Large intestine (tissue), 3 donors: ENCODE results near the gene MAPK1IP1L. TPM values are rescaled to one million over a fixed set of nuclear protein-coding genes. Genes with fewer than 3 reads are reported as not detected.
A peak's percentile ranks its signal among the peaks of the same experiment; 100 is the strongest.

ENCODE experiments used
- DNase-seq, 2 donors: peaks; one replicate each; pipeline versions ENCODE4 v3.0.0 to v3.0.0-alpha.2; 2013
- H3K27ac ChIP-seq: one replicate; pipeline ENCODE4 v1.5.1; 2013; ENCODE audit warnings: low read length
- H3K27me3 ChIP-seq: 2 replicates; pipeline ENCODE4 v1.6.1; 2013; ENCODE audit warnings: low read length; ENCODE audit not compliant: control insufficient read depth, insufficient read depth
- H3K36me3 ChIP-seq: 2 replicates; pipeline ENCODE4 v1.6.1; 2013; ENCODE audit warnings: low read length; ENCODE audit not compliant: control insufficient read depth, insufficient read depth
- H3K4me1 ChIP-seq: one replicate; pipeline ENCODE4 v1.6.1; 2013; ENCODE audit warnings: low read length; ENCODE audit not compliant: control insufficient read depth, insufficient read depth
- H3K4me3 ChIP-seq: one replicate; pipeline ENCODE4 v1.5.1; 2013; ENCODE audit warnings: low read length
- H3K9me3 ChIP-seq: one replicate; pipeline ENCODE4 v1.6.1; 2013; ENCODE audit warnings: mild to moderate bottlenecking, low read depth, low read length, moderate library complexity; ENCODE audit not compliant: control insufficient read depth
- WGBS: methylation state at CpG from one replicate; pipeline ENCODE4 v1.1.5; 2013; ENCODE audit warnings: low lambda C conversion rate; ENCODE audit not compliant: insufficient coverage; 5-methylcytosine and 5-hydroxymethylcytosine counted together
- polyA plus RNA-seq: library from polyadenylated mRNA; unstranded; fragments of 120-200 nt; gene quantifications from one replicate; pipeline ENCODE4 v1.2.1, GENCODE V29; 2013

Gene MAPK1IP1L
- polyA plus RNA-seq, 1 donor = 83.8 TPM

DNA sequence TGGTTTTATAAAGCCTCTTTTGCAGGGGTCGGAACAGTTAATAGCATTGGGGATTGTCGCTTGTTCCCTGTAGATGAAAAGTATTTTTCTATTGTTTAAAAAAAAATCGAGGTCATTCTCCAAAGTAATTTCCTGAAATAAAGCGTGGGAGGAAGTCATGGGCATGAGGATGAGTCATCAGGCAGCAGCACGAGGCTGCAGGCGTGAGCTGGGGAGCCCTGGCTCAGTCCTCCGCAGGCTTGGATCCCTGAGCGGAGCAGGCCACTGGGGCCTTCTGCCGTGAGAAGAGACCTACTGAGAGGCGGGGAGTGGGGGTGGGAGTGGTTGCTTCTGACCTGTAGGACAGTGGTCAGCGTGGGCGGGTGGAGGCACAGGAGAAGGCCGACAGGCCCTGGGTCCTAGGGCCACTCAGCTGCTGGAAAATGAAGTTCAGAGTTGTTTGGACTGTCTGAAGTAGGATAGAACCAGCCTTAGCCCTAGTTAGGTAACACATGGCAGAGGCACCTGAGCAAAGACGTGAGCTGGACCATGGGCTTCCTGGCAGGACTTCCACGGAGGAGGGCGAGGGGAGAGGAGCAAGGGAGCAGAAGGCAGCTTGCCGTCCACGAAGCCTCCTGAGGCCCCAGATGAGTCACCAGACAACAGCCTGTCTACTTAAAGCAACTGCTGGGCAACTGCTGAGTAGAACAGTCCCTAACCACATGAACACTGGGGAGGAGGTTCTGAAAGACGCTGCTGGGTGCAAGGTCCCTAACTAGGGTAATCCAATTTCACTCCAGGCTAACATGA, 56.5 kb downstream of the MAPK1IP1L start:
- H3K27me3 ChIP-seq = no peaks in the 10 kb centered on the region
- DNase-seq = peak; percentile 87 to 90
- no CpG with 5 or more reads among the region's 19 CpGs for WGBS

DNA sequence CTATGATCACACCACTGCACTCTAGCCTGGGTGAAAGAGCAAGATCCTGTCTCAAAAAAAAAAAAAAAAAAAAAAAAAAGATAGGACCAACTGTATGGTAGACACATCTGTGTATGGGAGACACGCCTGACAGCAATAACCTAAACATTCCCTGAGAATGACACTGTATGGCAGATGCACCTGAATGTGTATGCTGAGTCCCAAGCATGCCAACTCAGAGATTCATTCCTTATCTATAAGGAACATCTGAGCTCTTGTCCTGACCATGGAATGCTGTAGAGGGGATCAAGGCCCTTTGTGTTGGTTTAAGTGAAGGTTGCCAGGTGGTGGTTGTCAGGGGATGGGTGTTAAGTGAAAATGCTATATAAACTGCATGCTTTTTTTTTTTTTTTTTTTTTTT, 58.4 kb downstream of the MAPK1IP1L start:
- Histone ChIP-seq H3K27ac (no peak overlapping the region), H3K4me3 (no peak overlapping the region), H3K9me3 (peaks cover 6% of the 10 kb centered on the region), H3K36me3 (no peaks in the 10 kb centered on the region), H3K4me1 (peaks cover 53% of the 10 kb centered on the region), H3K27me3 (no peaks in the 10 kb centered on the region)
- DNase-seq = no peak
- WGBS = no CpG with 5 or more reads among the region's 1 CpG

More for the DNA sequence above, 56.5 kb downstream of the MAPK1IP1L start:
- no peaks in the 10 kb centered on the region for H3K36me3 ChIP-seq
- H3K4me3 ChIP-seq = no peak overlapping the region
- peak overlapping the region; percentile 90 for H3K27ac ChIP-seq
- H3K9me3 ChIP-seq = peaks cover 11% of the 10 kb centered on the region
- H3K4me1 ChIP-seq = peaks cover 54% of the 10 kb centered on the region

DNA sequence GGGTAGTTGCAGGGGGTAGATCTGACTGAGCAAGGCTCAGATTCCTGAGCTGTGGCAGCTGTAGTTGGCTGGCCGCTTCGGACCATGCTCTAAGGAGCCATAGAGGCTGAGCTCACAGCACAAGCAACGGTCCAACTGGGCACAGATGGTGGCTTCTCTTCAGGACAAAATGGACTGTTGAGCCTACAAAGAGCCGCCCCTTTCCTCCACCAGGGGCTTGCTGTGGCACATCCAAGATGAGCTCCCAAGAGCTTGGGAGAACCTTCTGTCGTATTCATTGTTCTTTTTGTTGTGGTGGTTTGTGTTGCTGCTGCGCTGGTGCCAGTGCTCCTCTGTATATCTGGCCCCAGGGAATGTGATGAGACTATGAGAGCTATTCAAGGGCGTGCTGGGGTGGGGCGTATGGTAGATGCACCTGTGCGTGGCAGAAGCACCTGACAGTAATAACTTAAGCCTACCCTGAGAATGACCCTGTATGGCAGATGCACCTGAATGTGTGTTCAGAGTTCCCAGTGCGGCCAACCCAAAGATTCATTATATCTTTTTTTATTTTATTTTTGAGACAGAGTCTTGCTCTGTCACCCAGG, 59.8 kb downstream of the MAPK1IP1L start:
- H3K4me3 ChIP-seq = no peak overlapping the region
- WGBS = no CpG with 5 or more reads among the region's 10 CpGs
- H3K4me1 ChIP-seq = peaks cover 60% of the 10 kb centered on the region
- no peaks in the 10 kb centered on the region for H3K27me3 ChIP-seq
- H3K9me3 ChIP-seq = peaks cover 6% of the 10 kb centered on the region
- peak in 1 of 2 donors; percentile 74 for DNase-seq
- no peaks in the 10 kb centered on the region for H3K36me3 ChIP-seq
- peak overlapping the region; percentile 72 for H3K27ac ChIP-seq

DNA sequence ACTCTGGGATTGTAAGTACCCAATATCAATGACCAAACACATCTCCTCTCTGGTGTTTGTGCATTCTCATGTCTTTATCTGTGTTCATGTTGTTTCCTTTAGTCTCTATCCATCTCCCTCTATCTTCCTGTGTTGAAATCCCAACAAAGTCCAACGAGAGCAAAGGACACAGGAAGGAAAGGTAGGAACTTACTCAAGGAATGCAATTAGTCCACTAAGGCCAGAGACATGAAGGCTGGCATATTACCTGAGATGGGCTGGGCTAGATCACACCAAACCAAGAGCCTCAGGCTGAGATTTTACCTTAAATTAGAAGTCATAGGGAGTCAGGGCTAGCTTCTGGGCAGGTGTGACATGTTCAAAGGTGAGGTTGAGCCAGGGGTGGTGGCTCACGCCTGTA, 63.3 kb downstream of the MAPK1IP1L start:
- Histone ChIP-seq H3K4me1 (peaks cover 75% of the 10 kb centered on the region), H3K36me3 (no peaks in the 10 kb centered on the region), H3K4me3 (no peak overlapping the region), H3K27me3 (no peaks in the 10 kb centered on the region), H3K9me3 (peaks cover 6% of the 10 kb centered on the region), H3K27ac (peak overlapping the region; percentile 91)
- 0% methylated on average over 1 of the region's 2 CpGs for WGBS
- DNase-seq = peak; percentile 86 to 94

DNA sequence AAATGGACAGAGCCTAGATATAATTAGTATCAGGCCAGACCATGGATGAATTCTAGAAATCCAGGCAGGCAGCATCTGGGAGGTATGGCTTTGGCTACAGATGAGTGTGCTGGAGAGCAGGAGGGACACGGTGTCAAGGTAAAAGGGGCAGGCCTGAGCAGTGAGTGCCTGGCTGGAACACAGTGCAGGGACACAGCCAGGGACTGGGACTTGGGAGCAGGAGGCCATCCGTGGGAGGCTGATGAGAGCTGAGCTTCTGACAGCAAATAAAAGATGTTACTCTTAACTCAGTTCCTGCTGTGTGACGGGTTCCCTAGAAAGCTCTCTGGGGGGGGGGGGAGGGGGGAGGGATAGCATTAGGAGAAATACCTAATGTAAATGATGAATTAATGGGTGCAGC, 64.0 kb downstream of the MAPK1IP1L start:
- no peaks in the 10 kb centered on the region for H3K36me3 ChIP-seq
- peaks cover 83% of the 10 kb centered on the region for H3K4me1 ChIP-seq
- DNase-seq = peak in 1 of 2 donors; percentile 46
- peak overlapping the region; percentile 91 for H3K27ac ChIP-seq
- WGBS = no CpG with 5 or more reads among the region's 3 CpGs
- no peak overlapping the region for H3K4me3 ChIP-seq
- no peaks in the 10 kb centered on the region for H3K27me3 ChIP-seq
- peaks cover 6% of the 10 kb centered on the region for H3K9me3 ChIP-seq

DNA sequence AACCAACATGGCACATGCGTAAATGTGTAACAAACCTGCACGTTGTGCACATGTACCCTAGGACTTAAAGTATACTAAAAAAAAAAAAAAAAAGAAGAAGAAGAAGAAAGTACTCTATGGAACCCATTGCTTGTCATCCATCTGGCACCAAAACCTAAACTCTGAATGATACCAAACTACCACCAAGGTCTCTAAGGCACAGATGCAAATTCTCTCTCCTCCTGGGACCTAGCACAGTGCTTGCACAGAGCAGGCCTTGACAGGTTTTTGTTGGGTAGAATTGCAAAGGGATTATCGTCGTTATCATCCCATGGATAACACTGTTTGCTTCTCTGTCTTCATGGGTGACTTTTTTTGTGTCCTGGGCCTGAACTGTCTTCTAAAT, 64.4 kb downstream of the MAPK1IP1L start:
- no CpG with 5 or more reads among the region's 4 CpGs for WGBS
- Histone ChIP-seq H3K4me3 (no peak overlapping the region), H3K4me1 (peaks cover 85% of the 10 kb centered on the region), H3K27ac (peak overlapping the region; percentile 91), H3K27me3 (no peaks in the 10 kb centered on the region), H3K36me3 (no peaks in the 10 kb centered on the region), H3K9me3 (peaks cover 4% of the 10 kb centered on the region)
- no peak for DNase-seq

DNA sequence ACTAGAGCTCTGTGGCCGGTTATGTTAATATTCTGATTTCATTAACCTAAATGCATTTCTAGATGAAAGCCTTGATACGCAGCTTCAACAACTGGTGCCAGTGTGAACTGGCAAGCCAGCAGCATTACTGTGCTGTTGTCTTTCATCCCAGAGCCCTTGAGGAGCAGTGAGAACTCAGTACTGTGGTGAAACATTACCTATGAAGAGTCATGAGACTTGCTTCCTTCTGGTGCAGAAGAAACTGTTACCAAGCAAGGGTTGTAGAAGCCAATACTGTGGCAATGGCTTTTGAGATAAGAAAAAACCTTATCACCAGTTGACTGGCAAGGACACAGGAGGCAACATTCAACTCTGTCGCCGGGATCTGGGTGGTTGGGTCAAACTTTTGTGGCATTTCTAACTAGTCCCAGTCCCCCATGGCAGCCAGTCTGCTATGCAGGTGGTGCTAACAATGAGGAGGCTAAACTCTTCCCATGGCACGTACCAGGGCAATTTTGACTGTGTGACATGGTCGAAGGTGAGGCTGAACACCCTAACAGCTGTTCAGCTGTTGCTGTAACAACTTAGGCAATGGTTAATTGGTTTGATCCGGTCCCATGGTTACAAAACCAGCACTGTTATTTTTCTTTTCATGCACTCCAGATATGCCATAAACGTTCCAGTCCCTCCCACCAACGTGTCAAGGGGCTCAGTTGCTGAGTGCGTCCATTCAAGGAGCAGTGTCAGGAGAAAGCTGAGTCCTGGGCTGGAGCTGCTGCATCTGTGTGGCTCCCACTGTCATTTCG, 65.0 kb downstream of the MAPK1IP1L start:
- WGBS = no CpG with 5 or more reads among the region's 11 CpGs
- peak; percentile 85 to 93 for DNase-seq
- no peaks in the 10 kb centered on the region for H3K9me3 ChIP-seq
- H3K36me3 ChIP-seq = no peaks in the 10 kb centered on the region
- H3K4me1 ChIP-seq = peaks cover 85% of the 10 kb centered on the region
- no peak overlapping the region for H3K4me3 ChIP-seq
- H3K27ac ChIP-seq = peak overlapping the region; percentile 91
- H3K27me3 ChIP-seq = no peaks in the 10 kb centered on the region

DNA sequence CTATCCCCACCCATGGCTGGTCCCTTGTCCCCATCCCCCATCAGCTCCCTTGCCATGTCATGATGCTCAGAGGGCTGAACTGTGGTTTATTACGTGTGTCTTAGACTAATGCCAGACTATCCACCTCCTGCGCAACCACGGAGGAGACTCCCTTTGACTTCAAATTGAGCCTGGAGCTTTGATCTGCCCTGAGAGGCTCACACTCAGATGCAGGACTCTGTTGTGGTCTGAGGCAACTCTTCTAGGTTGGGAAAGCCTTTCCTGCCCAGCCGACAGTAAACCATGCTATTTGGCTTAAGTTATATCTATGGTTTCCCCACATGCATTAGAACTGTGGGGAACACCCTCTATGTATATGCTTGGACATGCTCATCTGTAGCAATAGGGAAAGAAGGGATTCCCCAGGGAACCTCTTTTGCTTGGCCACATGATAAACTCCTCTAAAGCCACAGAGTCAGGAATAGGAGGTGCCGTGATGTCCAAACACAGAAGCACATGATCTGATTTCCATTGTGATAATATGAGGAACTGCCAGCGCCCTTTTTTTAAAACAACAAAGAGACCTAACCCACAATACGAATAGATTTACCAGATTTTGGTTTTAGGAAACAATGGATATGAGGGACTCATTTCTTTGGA, 66.5 kb downstream of the MAPK1IP1L start:
- H3K27ac ChIP-seq = peak overlapping the region; percentile 91
- H3K9me3 ChIP-seq = no peaks in the 10 kb centered on the region
- no peak overlapping the region for H3K4me3 ChIP-seq
- DNase-seq = peak in 1 of 2 donors; percentile 57
- H3K4me1 ChIP-seq = peaks cover 90% of the 10 kb centered on the region
- no peaks in the 10 kb centered on the region for H3K36me3 ChIP-seq
- WGBS = 100% methylated on average over 2 of the region's 7 CpGs
- no peaks in the 10 kb centered on the region for H3K27me3 ChIP-seq

DNA sequence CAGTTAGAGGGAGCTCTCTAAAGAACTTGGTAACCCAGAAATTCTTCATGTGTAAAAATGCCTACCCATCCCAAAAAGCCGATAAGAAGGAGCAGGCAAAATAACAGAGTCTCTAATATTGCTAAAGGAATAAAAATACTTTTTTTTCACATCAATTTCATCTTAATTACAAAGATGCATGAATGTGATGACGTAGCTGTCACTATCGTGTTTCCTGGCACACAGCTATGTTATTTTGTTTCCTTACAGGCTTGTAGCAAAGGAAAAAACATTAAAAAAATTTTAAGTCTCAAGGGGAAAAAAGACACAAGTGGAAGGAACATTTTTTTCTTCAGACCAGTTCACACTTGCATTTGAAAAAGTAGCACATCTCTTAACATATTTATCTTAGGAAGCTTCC, 67.3 kb downstream of the MAPK1IP1L start:
- H3K4me3 ChIP-seq = no peak overlapping the region
- H3K36me3 ChIP-seq = no peaks in the 10 kb centered on the region
- DNase-seq = no peak
- no peaks in the 10 kb centered on the region for H3K9me3 ChIP-seq
- peak overlapping the region; percentile 91 for H3K27ac ChIP-seq
- no peaks in the 10 kb centered on the region for H3K27me3 ChIP-seq
- H3K4me1 ChIP-seq = peaks cover 91% of the 10 kb centered on the region
- 92% methylated on average over 3 of the region's 3 CpGs for WGBS
